IMR-90 (cell line): ENCODE results near the gene TMPRSS11B. TPM values are rescaled to one million over a fixed set of nuclear protein-coding genes. Genes with fewer than 3 reads are reported as not detected.

Experiments used
- ATAC-seq: fragments of 200-7000 bp; cut with Tn5 transposase; 2 replicates; pipeline ENCODE4 v1.9.1; 2020; ENCODE audit warnings: low read depth, mild to moderate bottlenecking, moderate library complexity
- BruUV-seq: library from RNA; stranded (reverse); fragments of 400-500 nt; replicated peaks from 2 replicates; lab custom pipeline; 2021; lab: Mats Ljungman, UMichigan
- CTCF ChIA-PET: fragments of 300-600 bp; formaldehyde crosslinking; extraction: SDS; loops from one replicate; lab custom pipeline; 2021; ENCODE audit warnings: antibody characterized with exemption; lab: Yijun Ruan, JAX
- POLR2A ChIA-PET: fragments of 300-600 bp; sonication (Branson Sonifier 250); formaldehyde crosslinking; loops from one replicate; lab custom pipeline; 2022; ENCODE audit warnings: antibody characterized with exemption; ENCODE audit not compliant: unreplicated experiment; lab: Charles Lee
- DNase-seq: peaks from one replicate; pipeline ENCODE4 v3.0.0; 2013
- H2AFZ ChIP-seq: replicated peaks from 2 replicates; pipeline ENCODE3; 2013; ENCODE audit warnings: low read length, mild to moderate bottlenecking; ENCODE audit not compliant: poor library complexity
- H2AK5ac ChIP-seq: 2 replicates; pipeline ENCODE4 v1.6.1; 2013; ENCODE audit warnings: low read depth, low read length, inconsistent platforms
- H2AK9ac ChIP-seq: replicated peaks from 2 replicates; pipeline ENCODE3; 2013; ENCODE audit warnings: mild to moderate bottlenecking, low read depth, low read length, moderate library complexity; ENCODE audit not compliant: poor library complexity
- H2BK120ac ChIP-seq: 2 replicates; pipeline ENCODE4 v1.6.1; 2013; ENCODE audit warnings: low read depth, low read length, inconsistent platforms
- H2BK15ac ChIP-seq: 3 replicates; pipeline ENCODE4 v1.6.1; 2013; ENCODE audit warnings: low read depth, low read length, inconsistent platforms
- H2BK20ac ChIP-seq: 2 replicates; pipeline ENCODE4 v1.6.1; 2013; ENCODE audit warnings: low read depth, mild to moderate bottlenecking, inconsistent platforms, low read length, moderate library complexity
- H2BK5ac ChIP-seq: 2 replicates; pipeline ENCODE4 v1.6.1; 2013; ENCODE audit warnings: mild to moderate bottlenecking, low read depth, low read length, inconsistent platforms; ENCODE audit not compliant: poor library complexity, severe bottlenecking
- H3K14ac ChIP-seq: replicated peaks from 2 replicates; pipeline ENCODE4 v1.6.1; 2013; ENCODE audit warnings: low read depth, low read length, inconsistent platforms
- H3K18ac ChIP-seq: 2 replicates; pipeline ENCODE4 v1.6.1; 2013; ENCODE audit warnings: low read depth, low read length, control low read depth
- H3K23ac ChIP-seq: 2 replicates; pipeline ENCODE4 v1.6.1; 2013; ENCODE audit warnings: low read depth, low read length, inconsistent platforms
- H3K27ac ChIP-seq: 2 replicates; pipeline ENCODE4 v1.5.1; 2013; ENCODE audit warnings: mild to moderate bottlenecking, control low read depth, low read length; ENCODE audit not compliant: insufficient read depth
- H3K27me3 ChIP-seq: 2 replicates; pipeline ENCODE4 v1.6.1; 2013; ENCODE audit warnings: low read length; ENCODE audit not compliant: control insufficient read depth, insufficient read depth
- H3K36me3 ChIP-seq: 2 replicates; pipeline ENCODE4 v1.6.1; 2013; ENCODE audit warnings: low read length, mixed read lengths; ENCODE audit not compliant: control insufficient read depth, insufficient read depth
- H3K4ac ChIP-seq: 2 replicates; pipeline ENCODE4 v1.6.1; 2013; ENCODE audit warnings: low read depth, low read length, inconsistent platforms
- H3K4me1 ChIP-seq: 2 replicates; pipeline ENCODE4 v1.6.1; 2013; ENCODE audit warnings: low read length, mixed read lengths; ENCODE audit not compliant: control insufficient read depth, insufficient read depth
- H3K4me2 ChIP-seq: 2 replicates; pipeline ENCODE4 v1.6.1; 2013; ENCODE audit warnings: low read depth, mild to moderate bottlenecking, control low read depth, low read length, moderate library complexity
- H3K4me3 ChIP-seq: 2 replicates; pipeline ENCODE4 v1.5.1; 2013; ENCODE audit warnings: low read depth, mild to moderate bottlenecking, control low read depth, low read length, moderate library complexity; ENCODE audit not compliant: insufficient read depth
- H3K56ac ChIP-seq: 2 replicates; pipeline ENCODE4 v1.6.1; 2013; ENCODE audit warnings: low read length, inconsistent platforms; ENCODE audit not compliant: insufficient read depth; ENCODE audit errors: extremely low read depth
- H3K79me1 ChIP-seq, 2 experiments: 2 replicates each; pipeline ENCODE4 v1.6.1; 2013; ENCODE audit warnings: low read length in 2 of 2, inconsistent platforms in 1 of 2, low read depth in 1 of 2
- H3K9ac ChIP-seq: 2 replicates; pipeline ENCODE4 v1.6.1; 2013; ENCODE audit warnings: low read depth, low read length, control low read depth
- H3K9me1 ChIP-seq: 2 replicates; pipeline ENCODE4 v1.6.1; 2013; ENCODE audit warnings: low read length, inconsistent platforms; ENCODE audit not compliant: insufficient read depth
- H3K9me3 ChIP-seq: 2 replicates; pipeline ENCODE4 v1.6.1; 2013; ENCODE audit warnings: low read length; ENCODE audit not compliant: control insufficient read depth, insufficient read depth
- H4K20me1 ChIP-seq: 2 replicates; pipeline ENCODE4 v1.6.1; 2013; ENCODE audit warnings: low read length, inconsistent platforms; ENCODE audit not compliant: insufficient read depth
- H4K5ac ChIP-seq: 2 replicates; pipeline ENCODE4 v1.6.1; 2013; ENCODE audit warnings: mild to moderate bottlenecking, low read depth, low read length, control low read depth
- H4K8ac ChIP-seq, 2 experiments: 2 replicates each; pipeline ENCODE4 v1.6.1; 2013; ENCODE audit warnings: low read depth in 2 of 2, low read length in 2 of 2, control low read depth in 1 of 2, inconsistent platforms in 1 of 2
- H4K91ac ChIP-seq: 2 replicates; pipeline ENCODE4 v1.6.1; 2013; ENCODE audit warnings: low read depth, low read length, inconsistent platforms; ENCODE audit not compliant: insufficient read depth
- NFE2L2 ChIP-seq: fragments of 150-350 bp; IDR thresholded peaks from 2 replicates; pipeline ENCODE4 v1.6.1; 2016; ENCODE audit warnings: low read depth, mild to moderate bottlenecking, low read length
- RAD21 ChIP-seq: IDR thresholded peaks from 2 replicates; pipeline ENCODE4 v1.6.1; 2012; ENCODE audit warnings: low read length, improper control_type of control experiment
- WGBS, 2 experiments: methylation state at CpG; one replicate each; pipeline versions ENCODE4 v1.1.5 to v1.1.7; 2013; ENCODE audit warnings: missing lambda C conversion rate in 2 of 2; ENCODE audit not compliant: insufficient read length in 1 of 2; ENCODE audit errors: extremely low coverage in 2 of 2; 5-methylcytosine and 5-hydroxymethylcytosine counted together
- dilution Hi-C: fragments of 300-500 bp; cut with HindIII; formaldehyde crosslinking; loops from one replicate; pipeline ENCODE4 v1.14.3; 2018; ENCODE audit warnings: low sequenced_read_pairs; ENCODE audit not compliant: unreplicated experiment
- in situ Hi-C: fragments of 300-500 bp; cut with MboI; formaldehyde crosslinking; loops from 3 replicates; pipeline ENCODE4 v1.14.3; 2019; ENCODE audit warnings: low sequenced_read_pairs, inconsistent platforms, mixed read lengths
- intact Hi-C: fragments of 100-400 bp; cut with micrococcal nuclease; formaldehyde crosslinking; loops from 2 replicates; pipeline ENCODE4 v1.10.0; 2022
- polyA plus RNA-seq, 3 experiments: library from polyadenylated mRNA; depleted of rRNA; stranded (reverse); fragments of >200 nt; gene quantifications; 2 replicates each; pipeline ENCODE4 v1.2.3, GENCODE V29; 2012; ENCODE audit warnings: low replicate concordance in 1 of 3
- total RNA-seq: library from RNA; depleted of rRNA; stranded (reverse); fragments of >200 nt; gene quantifications from 2 replicates; pipeline ENCODE4 v1.2.3, GENCODE V29; 2012
- TF ChIP-seq, protein P1 (sequence below): fragments of 150-350 bp; IDR thresholded peaks from 2 replicates; pipeline ENCODE4 v1.6.1; 2017; ENCODE audit warnings: mild to moderate bottlenecking, antibody characterized with exemption, low read length, low read depth
- TF ChIP-seq, protein P2 (sequence below): conservative IDR thresholded peaks from 2 replicates; pipeline ENCODE4 v1.5.1; 2012; ENCODE audit warnings: mild to moderate bottlenecking, low read depth, low read length, improper control_type of control experiment

TMPRSS11B gene
- total and polyA plus RNA-seq, 2 of the 4 experiments (the other 2 are of a cell fraction): not detected

- ChIA-PET CTCF (interaction anchor here (0.6 to 0.7 kb wide), 2 partner anchors 71 to 915 kb away, joined by 3 read pairs; no protein-coding TSS in a partner anchor), POLR2A (no interaction called here)
- no peaks in the 10 kb centered on the region for H3K27me3 ChIP-seq
- H3K4me3 ChIP-seq: no peak overlapping the region
- H4K8ac ChIP-seq: no peak overlapping the region
- H3K18ac ChIP-seq: no peak overlapping the region
- H3K9me3 ChIP-seq: no peaks in the 10 kb centered on the region
- no TSS peak for BruUV-seq
- ATAC-seq (no peak), DNase-seq (no peak)
- H4K91ac ChIP-seq: no peak overlapping the region
- TF ChIP-seq, protein P1, sequence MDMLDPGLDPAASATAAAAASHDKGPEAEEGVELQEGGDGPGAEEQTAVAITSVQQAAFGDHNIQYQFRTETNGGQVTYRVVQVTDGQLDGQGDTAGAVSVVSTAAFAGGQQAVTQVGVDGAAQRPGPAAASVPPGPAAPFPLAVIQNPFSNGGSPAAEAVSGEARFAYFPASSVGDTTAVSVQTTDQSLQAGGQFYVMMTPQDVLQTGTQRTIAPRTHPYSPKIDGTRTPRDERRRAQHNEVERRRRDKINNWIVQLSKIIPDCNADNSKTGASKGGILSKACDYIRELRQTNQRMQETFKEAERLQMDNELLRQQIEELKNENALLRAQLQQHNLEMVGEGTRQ: no peak
- TF ChIP-seq, protein P2, sequence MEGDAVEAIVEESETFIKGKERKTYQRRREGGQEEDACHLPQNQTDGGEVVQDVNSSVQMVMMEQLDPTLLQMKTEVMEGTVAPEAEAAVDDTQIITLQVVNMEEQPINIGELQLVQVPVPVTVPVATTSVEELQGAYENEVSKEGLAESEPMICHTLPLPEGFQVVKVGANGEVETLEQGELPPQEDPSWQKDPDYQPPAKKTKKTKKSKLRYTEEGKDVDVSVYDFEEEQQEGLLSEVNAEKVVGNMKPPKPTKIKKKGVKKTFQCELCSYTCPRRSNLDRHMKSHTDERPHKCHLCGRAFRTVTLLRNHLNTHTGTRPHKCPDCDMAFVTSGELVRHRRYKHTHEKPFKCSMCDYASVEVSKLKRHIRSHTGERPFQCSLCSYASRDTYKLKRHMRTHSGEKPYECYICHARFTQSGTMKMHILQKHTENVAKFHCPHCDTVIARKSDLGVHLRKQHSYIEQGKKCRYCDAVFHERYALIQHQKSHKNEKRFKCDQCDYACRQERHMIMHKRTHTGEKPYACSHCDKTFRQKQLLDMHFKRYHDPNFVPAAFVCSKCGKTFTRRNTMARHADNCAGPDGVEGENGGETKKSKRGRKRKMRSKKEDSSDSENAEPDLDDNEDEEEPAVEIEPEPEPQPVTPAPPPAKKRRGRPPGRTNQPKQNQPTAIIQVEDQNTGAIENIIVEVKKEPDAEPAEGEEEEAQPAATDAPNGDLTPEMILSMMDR: no peak
- TF ChIP-seq RAD21 (no peak), NFE2L2 (no peak)
- dilution Hi-C loops (no loop called here), intact Hi-C loops (loop anchor here (5.0 kb wide), 1 partner anchor 200 kb away; no protein-coding TSS in a partner anchor), in situ Hi-C loops (loop anchor here (25.0 kb wide), 1 partner anchor 1335 kb away; no protein-coding TSS in a partner anchor)
- H3K56ac ChIP-seq: no peak overlapping the region
- H3K4ac ChIP-seq: no peak overlapping the region
- no peak overlapping the region for H3K4me2 ChIP-seq
- H3K14ac ChIP-seq: no peak overlapping the region
- H2AK9ac ChIP-seq: no peak overlapping the region
- H2BK15ac ChIP-seq: no peak overlapping the region
- no peak overlapping the region for H3K23ac ChIP-seq
- H3K4me1 ChIP-seq: no peaks in the 10 kb centered on the region
- no peaks in the 10 kb centered on the region for H3K9me1 ChIP-seq
- WGBS, 2 experiments: 0% methylated on average over 1 of the region's 2 CpGs; no CpG with 5 or more reads in 1 of the 2 experiments
- H2BK5ac ChIP-seq: no peak overlapping the region
- H2BK20ac ChIP-seq: no peak overlapping the region
- H3K9ac ChIP-seq: no peak overlapping the region
- H2BK120ac ChIP-seq: no peak overlapping the region
- no peaks in the 10 kb centered on the region for H3K79me1 ChIP-seq
- H4K20me1 ChIP-seq: no peaks in the 10 kb centered on the region
- no peak overlapping the region for H3K27ac ChIP-seq
- H3K36me3 ChIP-seq: no peaks in the 10 kb centered on the region
- no peak overlapping the region for H2AFZ ChIP-seq
- H2AK5ac ChIP-seq: no peak overlapping the region
- no peak overlapping the region for H4K5ac ChIP-seq
Observed at GRCh38 chr4:68277627-68278026, 32.1 kb upstream of the TMPRSS11B start.
